Naive thymus-derived CD8-positive, alpha-beta T cell (primary cell): ENCODE results near the gene UBE2Z. TPM values are rescaled to one million over a fixed set of nuclear protein-coding genes. Genes with fewer than 3 reads are reported as not detected.

Experiments used
- ATAC-seq, 2 donors: fragments of 150-1000 bp; cut with Tn5 transposase in 1 of 2; sonication (Bioruptor Pico), chemical (Tn5 transposase) in 1 of 2; 1 replicate in 1 of 2; 2 replicates in 1 of 2; pipeline ENCODE4 v1.10.0; 2021; ENCODE audit warnings: mild to moderate bottlenecking in 2 of 2, moderate library complexity in 2 of 2
- POLR2A ChIA-PET: fragments of 350-600 bp; sonication (Branson Sonifier 250); formaldehyde crosslinking; loops from one replicate; lab custom pipeline; 2021; ENCODE audit warnings: antibody characterized with exemption; lab: Charles Lee
- DNase-seq, 10 donors: peaks; one replicate each; pipeline versions ENCODE4 v3.0.0 to v3.0.0-alpha.2; 2020 to 2022
- H3K27ac Mint-ChIP-seq, 10 donors: one replicate each; pipeline ENCODE4 v1.8.0; 2020 to 2022; ENCODE audit warnings: mild to moderate bottlenecking in 10 of 10, mixed read lengths in 10 of 10, moderate library complexity in 4 of 10, inconsistent platforms in 1 of 10
- H3K27me3 Mint-ChIP-seq, 5 donors: one replicate each; pipeline ENCODE4 v1.8.0; 2021 to 2022; ENCODE audit warnings: mixed read lengths in 5 of 5
- H3K36me3 Mint-ChIP-seq, 3 donors: one replicate each; pipeline ENCODE4 v1.8.0; 2020 to 2022; ENCODE audit warnings: mixed read lengths in 3 of 3, mild to moderate bottlenecking in 2 of 3, inconsistent platforms in 1 of 3
- H3K4me1 Mint-ChIP-seq, 4 donors: one replicate each; pipeline ENCODE4 v1.8.0; 2021 to 2022; ENCODE audit warnings: mixed read lengths in 4 of 4
- H3K4me3 Mint-ChIP-seq, 10 donors: one replicate each; pipeline ENCODE4 v1.8.0; 2020 to 2022; ENCODE audit warnings: mild to moderate bottlenecking in 10 of 10, mixed read lengths in 10 of 10, moderate library complexity in 6 of 10, inconsistent platforms in 1 of 10
- H3K9me3 Mint-ChIP-seq, 9 donors: one replicate each; pipeline ENCODE4 v1.8.0; 2020 to 2022; ENCODE audit warnings: mixed read lengths in 9 of 9, mild to moderate bottlenecking in 3 of 9, inconsistent platforms in 1 of 9, moderate library complexity in 1 of 9
- polyA plus RNA-seq, 3 donors: library from polyadenylated mRNA; unstranded; fragments of 300-500 nt; fragmentation: Illumina TruSeq; gene quantifications; one replicate each; pipeline ENCODE4 v1.2.3, GENCODE V29; 2021
- total RNA-seq, 8 experiments: library from RNA in 2 of 8; stranded (reverse) in 2 of 8; gene quantifications; one replicate each; pipeline ENCODE4 v1.2.3 and lab custom pipeline; 2021 to 2026

The UBE2Z gene
- total and polyA plus RNA-seq, 5 experiments from 2014 or later = 58.4 to 109 (median 76.0) TPM

- Mint-ChIP-seq H3K36me3 (peaks cover 0 to 28% (median 1%) of the 10 kb centered on the region in 3 donors), H3K4me3 (peak overlapping the region; percentile 82 to 98 (median 94)), H3K4me1 (peaks cover 27 to 49% (median 43%) of the 10 kb centered on the region in 4 donors), H3K9me3 (no peaks in the 10 kb centered on the region), H3K27me3 (no peaks in the 10 kb centered on the region), H3K27ac (peak overlapping the region; percentile 97 to 99 (median 98))
- POLR2A ChIA-PET = interaction anchor here (0.6 to 3.4 kb wide), 11 partner anchors 9 to 1280 kb away, joined by 3 to 75 read pairs (median 4); partner anchors contain the start of genes ATP5MC1 and SNF8
- DNase-seq = no peak
- ATAC-seq = peak; percentile 18 to 27
Measured at GRCh38 chr17:48907713-48908046, 527 bp upstream of the UBE2Z start.

GRCh38 chr17:48908853-48909394, 717 bp downstream of the UBE2Z start:
- Mint-ChIP-seq H3K9me3 (no peaks in the 10 kb centered on the region), H3K27ac (peak overlapping the region; percentile 87 to 98 (median 92)), H3K27me3 (no peaks in the 10 kb centered on the region), H3K36me3 (peaks cover 0 to 41% (median 4%) of the 10 kb centered on the region in 3 donors), H3K4me3 (peak overlapping the region; percentile 82 to 94 (median 91)), H3K4me1 (peaks cover 29 to 59% (median 54%) of the 10 kb centered on the region in 4 donors)
- ATAC-seq (peak; percentile 41 to 51), DNase-seq (peak; percentile 67 to 94 (median 78))
- POLR2A ChIA-PET = interaction anchor here (0.7 to 3.4 kb wide), 9 partner anchors 10 to 102 kb away, joined by 3 to 75 read pairs (median 5); partner anchors contain the start of genes ATP5MC1, SNF8 and TTLL6

GRCh38 chr17:48909783-48910182, 1.6 kb downstream of the UBE2Z start:
- ATAC-seq (no peak), DNase-seq (no peak)
- H3K4me1 Mint-ChIP-seq = peaks cover 34 to 67% (median 61%) of the 10 kb centered on the region in 4 donors
- peak overlapping the region; percentile 82 to 94 (median 91) for H3K4me3 Mint-ChIP-seq
- peak overlapping the region; percentile 87 to 98 (median 92) for H3K27ac Mint-ChIP-seq
- H3K9me3 Mint-ChIP-seq = no peaks in the 10 kb centered on the region
- POLR2A ChIA-PET = interaction anchor here (1.2 to 3.4 kb wide), 5 partner anchors 9 to 35 kb away, joined by 5 to 75 read pairs (median 5); partner anchors contain the start of genes ATP5MC1 and SNF8
- H3K36me3 Mint-ChIP-seq = peaks cover 0 to 49% (median 4%) of the 10 kb centered on the region in 3 donors
- no peaks in the 10 kb centered on the region for H3K27me3 Mint-ChIP-seq

GRCh38 chr17:48910370-48910769, 2.2 kb downstream of the UBE2Z start:
- peaks cover 0 to 54% (median 4%) of the 10 kb centered on the region in 3 donors for H3K36me3 Mint-ChIP-seq
- DNase-seq (no peak), ATAC-seq (no peak)
- no peaks in the 10 kb centered on the region for H3K9me3 Mint-ChIP-seq
- POLR2A ChIA-PET = interaction anchor here (3.4 kb wide), 1 partner anchor 17 kb away, joined by 75 read pairs; the partner anchor contains the start of gene ATP5MC1
- peak overlapping the region; percentile 59 to 94 (median 90) for H3K4me3 Mint-ChIP-seq
- peak overlapping the region; percentile 16 to 98 (median 90) for H3K27ac Mint-ChIP-seq
- peaks cover 34 to 69% (median 66%) of the 10 kb centered on the region in 4 donors for H3K4me1 Mint-ChIP-seq
- no peaks in the 10 kb centered on the region for H3K27me3 Mint-ChIP-seq

- POLR2A ChIA-PET = no interaction called here
- Mint-ChIP-seq H3K27me3 (no peaks in the 10 kb centered on the region), H3K4me1 (peaks cover 34 to 74% (median 71%) of the 10 kb centered on the region in 4 donors), H3K4me3 (no peak overlapping the region), H3K9me3 (no peaks in the 10 kb centered on the region), H3K36me3 (peaks cover 0 to 74% (median 7%) of the 10 kb centered on the region in 3 donors), H3K27ac (peak overlapping the region in 5 of 10 donors; percentile 2 to 87 (median 30))
- DNase-seq (no peak), ATAC-seq (no peak)
Measured at GRCh38 chr17:48912476-48912875, 4.3 kb downstream of the UBE2Z start.

- H3K36me3 Mint-ChIP-seq = peaks cover 0 to 92% (median 5%) of the 10 kb centered on the region in 3 donors
- peaks cover 16 to 49% (median 46%) of the 10 kb centered on the region in 4 donors for H3K4me1 Mint-ChIP-seq
- H3K27ac Mint-ChIP-seq = peak overlapping the region; percentile 0 to 87 (median 62)
- POLR2A ChIA-PET = interaction anchor here (0.7 kb wide), 2 partner anchors 29 to 103 kb away, joined by 3 to 4 read pairs; partner anchors contain the start of gene SNF8
- no peaks in the 10 kb centered on the region for H3K9me3 Mint-ChIP-seq
- peak in 1 of 2 donors; percentile 47 for ATAC-seq
- H3K27me3 Mint-ChIP-seq = no peaks in the 10 kb centered on the region
- DNase-seq = no peak
- peak overlapping the region in 3 of 10 donors; percentile 0 to 52 (median 36) for H3K4me3 Mint-ChIP-seq
Measured at GRCh38 chr17:48915459-48916282, 7.5 kb downstream of the UBE2Z start.

GRCh38 chr17:48925251-48925990, 17.2 kb downstream of the UBE2Z start:
- no peak for DNase-seq
- no peak for ATAC-seq
- peaks cover 1 to 20% (median 7%) of the 10 kb centered on the region in 4 donors for H3K4me1 Mint-ChIP-seq
- H3K4me3 Mint-ChIP-seq = no peak overlapping the region
- peak overlapping the region in 8 of 10 donors; percentile 10 to 91 (median 56) for H3K27ac Mint-ChIP-seq
- H3K27me3 Mint-ChIP-seq = no peaks in the 10 kb centered on the region
- H3K9me3 Mint-ChIP-seq = no peaks in the 10 kb centered on the region
- H3K36me3 Mint-ChIP-seq = peaks cover 8 to 92% (median 9%) of the 10 kb centered on the region in 3 donors
- POLR2A ChIA-PET = interaction anchor here (0.5 to 0.7 kb wide), 2 partner anchors 18 to 37 kb away, joined by 3 to 6 read pairs; no protein-coding TSS in a partner anchor

GRCh38 chr17:48925991-48926342, 17.8 kb downstream of the UBE2Z start:
- peaks cover 1 to 18% (median 7%) of the 10 kb centered on the region in 4 donors for H3K4me1 Mint-ChIP-seq
- no peak for DNase-seq
- peaks cover 7 to 94% (median 9%) of the 10 kb centered on the region in 3 donors for H3K36me3 Mint-ChIP-seq
- no peak for ATAC-seq
- no peaks in the 10 kb centered on the region for H3K27me3 Mint-ChIP-seq
- H3K4me3 Mint-ChIP-seq = no peak overlapping the region
- POLR2A ChIA-PET = interaction anchor here (0.7 kb wide), 1 partner anchor 18 kb away, joined by 3 read pairs; no protein-coding TSS in a partner anchor
- no peaks in the 10 kb centered on the region for H3K9me3 Mint-ChIP-seq
- peak overlapping the region in 8 of 10 donors; percentile 10 to 64 (median 47) for H3K27ac Mint-ChIP-seq

GRCh38 chr17:48927978-48928745, 20.0 kb downstream of the UBE2Z start:
- H3K9me3 Mint-ChIP-seq = no peaks in the 10 kb centered on the region
- ATAC-seq (no peak), DNase-seq (no peak)
- H3K4me3 Mint-ChIP-seq = no peak overlapping the region
- no peaks in the 10 kb centered on the region for H3K27me3 Mint-ChIP-seq
- H3K4me1 Mint-ChIP-seq = peaks cover 1 to 14% (median 5%) of the 10 kb centered on the region in 4 donors
- H3K36me3 Mint-ChIP-seq = peaks cover 5 to 95% (median 9%) of the 10 kb centered on the region in 3 donors
- POLR2A ChIA-PET = interaction anchor here (0.9 kb wide), 1 partner anchor 16 kb away, joined by 4 read pairs; the partner anchor contains the start of gene SNF8
- peak overlapping the region in 6 of 10 donors; percentile 39 to 78 (median 75) for H3K27ac Mint-ChIP-seq

GRCh38 chr17:48928876-48929811, 20.9 kb downstream of the UBE2Z start:
- no peak for DNase-seq
- Mint-ChIP-seq H3K9me3 (no peaks in the 10 kb centered on the region), H3K36me3 (peaks cover 9 to 95% (median 11%) of the 10 kb centered on the region in 3 donors), H3K27me3 (no peaks in the 10 kb centered on the region), H3K27ac (peak overlapping the region in 9 of 10 donors; percentile 18 to 87 (median 65)), H3K4me3 (no peak overlapping the region), H3K4me1 (peaks cover 1 to 14% (median 5%) of the 10 kb centered on the region in 4 donors)
- no peak for ATAC-seq
- POLR2A ChIA-PET = interaction anchor here (0.6 to 0.9 kb wide), 2 partner anchors 10 to 15 kb away, joined by 4 read pairs; partner anchors contain the start of gene SNF8
